ENCODE data around the gene DDX46.

DNA sequence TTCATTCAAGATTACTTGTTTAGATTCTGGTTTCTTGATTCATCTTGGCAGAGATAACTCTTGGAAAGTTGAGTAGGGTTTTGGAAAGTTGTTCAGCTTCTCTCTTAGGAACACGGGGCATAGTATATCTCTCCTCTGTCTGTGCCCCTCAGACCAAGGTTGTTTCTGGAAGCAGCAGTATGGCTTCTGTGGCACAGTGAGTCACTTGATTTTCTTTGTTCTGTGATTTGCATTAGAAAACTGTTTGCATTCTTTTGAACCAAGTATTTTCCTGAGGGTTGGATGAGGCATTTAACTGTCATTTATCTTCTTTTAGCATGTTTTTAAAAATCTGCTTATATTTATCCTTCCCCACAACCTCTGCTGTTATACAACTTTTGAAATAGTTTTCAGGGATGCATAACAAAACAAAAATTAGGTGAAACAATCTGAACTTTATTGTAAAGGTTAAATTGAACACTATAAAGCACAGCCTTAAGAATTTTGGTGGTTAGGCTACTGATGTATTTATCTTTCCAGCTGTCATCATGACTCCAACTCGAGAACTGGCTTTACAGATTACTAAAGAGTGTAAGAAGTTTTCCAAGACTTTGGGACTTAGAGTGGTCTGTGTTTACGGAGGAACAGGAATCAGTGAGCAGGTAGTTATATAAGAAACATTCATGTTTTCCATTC, 26.5 kb downstream of the DDX46 start:
- TF ChIP-seq EZH2phosphoT487 (IDR thresholded peaks at IDR 0.05; ENCODE audit: borderline replicate concordance): no peak
- TF ChIP-seq, protein P1, sequence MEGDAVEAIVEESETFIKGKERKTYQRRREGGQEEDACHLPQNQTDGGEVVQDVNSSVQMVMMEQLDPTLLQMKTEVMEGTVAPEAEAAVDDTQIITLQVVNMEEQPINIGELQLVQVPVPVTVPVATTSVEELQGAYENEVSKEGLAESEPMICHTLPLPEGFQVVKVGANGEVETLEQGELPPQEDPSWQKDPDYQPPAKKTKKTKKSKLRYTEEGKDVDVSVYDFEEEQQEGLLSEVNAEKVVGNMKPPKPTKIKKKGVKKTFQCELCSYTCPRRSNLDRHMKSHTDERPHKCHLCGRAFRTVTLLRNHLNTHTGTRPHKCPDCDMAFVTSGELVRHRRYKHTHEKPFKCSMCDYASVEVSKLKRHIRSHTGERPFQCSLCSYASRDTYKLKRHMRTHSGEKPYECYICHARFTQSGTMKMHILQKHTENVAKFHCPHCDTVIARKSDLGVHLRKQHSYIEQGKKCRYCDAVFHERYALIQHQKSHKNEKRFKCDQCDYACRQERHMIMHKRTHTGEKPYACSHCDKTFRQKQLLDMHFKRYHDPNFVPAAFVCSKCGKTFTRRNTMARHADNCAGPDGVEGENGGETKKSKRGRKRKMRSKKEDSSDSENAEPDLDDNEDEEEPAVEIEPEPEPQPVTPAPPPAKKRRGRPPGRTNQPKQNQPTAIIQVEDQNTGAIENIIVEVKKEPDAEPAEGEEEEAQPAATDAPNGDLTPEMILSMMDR (conservative IDR thresholded peaks at IDR 0.05; ENCODE audit: low read length): no peak

Measured in Loucy (cell line).